GM12891 (cell line): ENCODE measurements around the gene CMBL.

ENCODE experiments used
- POLR2A ChIP-seq: IDR thresholded peaks from 2 replicates; pipeline ENCODE4 v1.6.1; 2011; ENCODE audit warnings: low read depth, low read length, control low read depth
- POLR2AphosphoS5 ChIP-seq: IDR thresholded peaks from 2 replicates; pipeline ENCODE4 v1.6.1; 2011; ENCODE audit warnings: low read depth, low read length, control low read depth
- SPI1 ChIP-seq: IDR thresholded peaks from 2 replicates; pipeline ENCODE4 v1.6.1; 2011; ENCODE audit warnings: low read depth, low read length, control low read depth

- TF ChIP-seq SPI1 = no peak
- no peak for TF ChIP-seq POLR2A
- no peak for TF ChIP-seq POLR2AphosphoS5
Measured at GRCh38 chr5:10303699-10304170, 4.0 kb downstream of the CMBL start.
